Gastrocnemius medialis (tissue), 4 donors: ENCODE data around the gene MYPOP. TPM values are rescaled to one million over a fixed set of nuclear protein-coding genes. Genes with fewer than 3 reads are reported as not detected.
"Not testable (repeated sequence)": the region's sequence is repeated elsewhere in the genome, so short reads cannot be mapped to it uniquely, and the experiment has no call there.

Experiments
- ATAC-seq, 2 donors: fragments of 150-250 bp; one replicate each; pipeline ENCODE4 v1.9.1; 2016
- DNase-seq, 2 donors: peaks; one replicate each; pipeline ENCODE4 v3.0.0-alpha.2; 2019
- H3K27ac ChIP-seq, 4 donors: fragments of 200-600 bp; sonication (generic); 1 replicate in 1 of 4; 2 replicates in 3 of 4; pipeline ENCODE4 v1.5.1; 2016 to 2018; ENCODE audit warnings: mild to moderate bottlenecking in 2 of 4, moderate library complexity in 1 of 4
- H3K27me3 ChIP-seq, 3 donors: fragments of 200-600 bp; sonication (generic) in 2 of 3; 1 replicate in 1 of 3; 2 replicates in 2 of 3; pipeline versions ENCODE4 v1.5.1 to v1.6.0; 2016 to 2019; ENCODE audit warnings: mild to moderate bottlenecking in 1 of 3, moderate library complexity in 1 of 3
- H3K36me3 ChIP-seq, 2 donors: fragments of 200-600 bp; sonication (generic) in 1 of 2; one replicate each; pipeline ENCODE4 v1.5.1; 2017 to 2018
- H3K4me1 ChIP-seq, 2 donors: fragments of 200-600 bp; sonication (generic) in 1 of 2; one replicate each; pipeline ENCODE4 v1.5.1; 2016 to 2017; ENCODE audit warnings: mild to moderate bottlenecking in 2 of 2
- H3K4me3 ChIP-seq, 4 donors: fragments of 200-600 bp; sonication (generic) in 3 of 4; 1 replicate in 1 of 4; 2 replicates in 3 of 4; pipeline ENCODE4 v1.5.1; 2016 to 2019; ENCODE audit warnings: mild to moderate bottlenecking in 2 of 4
- H3K9me3 ChIP-seq, 3 donors: fragments of 200-600 bp; sonication (generic) in 2 of 3; 1 replicate in 1 of 3; 2 replicates in 2 of 3; pipeline ENCODE4 v1.5.1; 2016 to 2019
- POLR2A ChIP-seq, 2 donors: fragments of 450-650 bp; IDR thresholded peaks; one replicate each; pipeline ENCODE4 v1.6.1; 2017; ENCODE audit warnings: antibody characterized with exemption in 2 of 2, mild to moderate bottlenecking in 2 of 2, moderate library complexity in 2 of 2
- in situ Hi-C, 4 donors: fragments of 200-750 bp; cut with MboI; loops; one replicate each; pipeline versions ENCODE4 v1.15.0 to v1.8.0; 2017; ENCODE audit warnings: low sequenced_read_pairs in 4 of 4
- intact Hi-C: fragments of 100-400 bp; cut with DNase I; formaldehyde crosslinking; loops from one replicate; pipeline ENCODE4 v1.15.1; 2023; ENCODE audit warnings: low total_unique reads
- total RNA-seq, 4 donors: library from RNA; depleted of rRNA; stranded (reverse); fragments of >200 nt; gene quantifications; one replicate each; pipeline versions ENCODE4 v1.1.0 to v1.2.3, GENCODE V29; 2016
- TF ChIP-seq, protein P1 (sequence below), 5 experiments: fragments of 450-650 bp in 3 of 5; fragments of 200-600 bp in 2 of 5; sonication (generic) in 2 of 5; IDR thresholded peaks in 4 of 5; conservative IDR thresholded peaks in 1 of 5; 1 replicate in 4 of 5; 2 replicates in 1 of 5; pipeline ENCODE4 v1.5.1; 2016 to 2019; ENCODE audit warnings: antibody characterized with exemption in 5 of 5, mild to moderate bottlenecking in 3 of 5, moderate library complexity in 3 of 5

The MYPOP gene
- total RNA-seq, 4 donors from 2014 or later: 5.9 to 12.4 (median 6.3) TPM

DNA sequence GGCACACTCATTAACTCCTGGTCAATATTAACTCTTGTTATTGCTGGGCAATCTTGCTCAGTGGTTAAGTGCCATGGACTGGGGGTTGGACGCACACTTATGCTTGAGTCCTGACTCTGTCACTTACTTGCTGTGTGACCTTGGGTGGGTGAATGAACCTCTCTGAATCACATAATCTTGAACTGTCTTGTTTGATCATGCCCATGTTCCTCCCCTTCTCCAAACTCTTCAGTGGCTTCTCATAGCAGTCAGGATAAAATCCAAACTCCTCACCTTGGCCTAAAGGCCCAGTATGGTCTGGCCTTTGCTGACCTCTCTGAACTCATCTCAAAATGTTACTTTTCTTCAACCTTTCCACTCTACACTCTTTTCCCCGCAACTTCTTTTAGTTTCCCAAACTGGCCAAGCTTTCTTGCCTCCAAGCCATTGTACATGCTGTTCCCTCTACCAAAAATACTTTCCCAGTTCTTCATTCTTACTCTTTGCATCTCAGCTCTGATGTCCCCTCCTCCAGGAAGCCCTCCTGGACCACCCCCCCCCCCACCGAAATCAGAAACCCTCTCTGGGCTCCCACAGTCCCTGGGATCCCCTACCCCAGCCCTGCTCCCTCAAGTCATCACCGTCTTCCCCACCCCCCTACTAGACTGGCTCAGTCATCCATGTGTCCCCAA is 2.4 kb downstream of the MYPOP start:
- intact Hi-C loops (loop anchor here (10.0 kb wide), 1 partner anchor 1585 kb away; the partner anchor contains the start of gene KPTN), in situ Hi-C loops (no loop called here)
- DNase-seq (no peak), ATAC-seq (no peak)
- no peak overlapping the region for H3K4me3 ChIP-seq
- TF ChIP-seq, protein P1, sequence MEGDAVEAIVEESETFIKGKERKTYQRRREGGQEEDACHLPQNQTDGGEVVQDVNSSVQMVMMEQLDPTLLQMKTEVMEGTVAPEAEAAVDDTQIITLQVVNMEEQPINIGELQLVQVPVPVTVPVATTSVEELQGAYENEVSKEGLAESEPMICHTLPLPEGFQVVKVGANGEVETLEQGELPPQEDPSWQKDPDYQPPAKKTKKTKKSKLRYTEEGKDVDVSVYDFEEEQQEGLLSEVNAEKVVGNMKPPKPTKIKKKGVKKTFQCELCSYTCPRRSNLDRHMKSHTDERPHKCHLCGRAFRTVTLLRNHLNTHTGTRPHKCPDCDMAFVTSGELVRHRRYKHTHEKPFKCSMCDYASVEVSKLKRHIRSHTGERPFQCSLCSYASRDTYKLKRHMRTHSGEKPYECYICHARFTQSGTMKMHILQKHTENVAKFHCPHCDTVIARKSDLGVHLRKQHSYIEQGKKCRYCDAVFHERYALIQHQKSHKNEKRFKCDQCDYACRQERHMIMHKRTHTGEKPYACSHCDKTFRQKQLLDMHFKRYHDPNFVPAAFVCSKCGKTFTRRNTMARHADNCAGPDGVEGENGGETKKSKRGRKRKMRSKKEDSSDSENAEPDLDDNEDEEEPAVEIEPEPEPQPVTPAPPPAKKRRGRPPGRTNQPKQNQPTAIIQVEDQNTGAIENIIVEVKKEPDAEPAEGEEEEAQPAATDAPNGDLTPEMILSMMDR (IDR thresholded peaks at IDR 0.05 in 4 of 5, conservative IDR thresholded peaks at IDR 0.05 in 1 of 5): no peak
- TF ChIP-seq POLR2A (IDR thresholded peaks at IDR 0.05): no peak
- H3K36me3 ChIP-seq: peaks cover 0 to 33% of the 10 kb centered on the region in 2 donors
- no peaks in the 10 kb centered on the region for H3K9me3 ChIP-seq
- peaks cover 7 to 16% of the 10 kb centered on the region in 2 donors for H3K4me1 ChIP-seq
- no peaks in the 10 kb centered on the region for H3K27me3 ChIP-seq
- no peak overlapping the region for H3K27ac ChIP-seq

DNA sequence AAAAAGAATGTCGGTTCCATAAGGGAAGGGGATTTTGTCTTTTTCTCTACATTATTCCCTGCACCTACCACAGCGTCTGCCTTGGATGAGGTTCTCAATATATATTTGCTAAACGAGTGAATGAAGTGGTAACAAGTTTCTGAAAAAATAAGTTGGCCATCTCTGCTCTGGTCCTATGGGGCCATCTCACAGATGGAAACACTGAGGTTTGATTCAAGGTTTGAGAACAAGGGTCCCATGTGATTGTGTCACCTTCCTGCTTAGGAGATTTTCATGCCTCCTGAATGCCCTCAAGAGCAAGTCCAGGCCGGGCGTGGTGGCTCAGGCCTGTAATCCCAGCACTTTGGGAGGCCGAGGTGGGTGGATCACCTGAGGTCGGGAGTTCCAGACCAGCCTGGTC is 3.2 kb downstream of the MYPOP start:
- in situ Hi-C loops: no loop called here
- ATAC-seq (no peak), DNase-seq (no peak)
- no peaks in the 10 kb centered on the region for H3K27me3 ChIP-seq
- H3K4me1 ChIP-seq: peaks cover 7 to 16% of the 10 kb centered on the region in 2 donors
- no peak overlapping the region for H3K27ac ChIP-seq
- no peak overlapping the region for H3K4me3 ChIP-seq
- no peaks in the 10 kb centered on the region for H3K9me3 ChIP-seq
- H3K36me3 ChIP-seq: peaks cover 0 to 33% of the 10 kb centered on the region in 2 donors
- intact Hi-C loops: no loop called here
- no peak for TF ChIP-seq POLR2A (IDR thresholded peaks at IDR 0.05)
- TF ChIP-seq, protein P1 (IDR thresholded peaks at IDR 0.05 in 4 of 5, conservative IDR thresholded peaks at IDR 0.05 in 1 of 5): no peak

DNA sequence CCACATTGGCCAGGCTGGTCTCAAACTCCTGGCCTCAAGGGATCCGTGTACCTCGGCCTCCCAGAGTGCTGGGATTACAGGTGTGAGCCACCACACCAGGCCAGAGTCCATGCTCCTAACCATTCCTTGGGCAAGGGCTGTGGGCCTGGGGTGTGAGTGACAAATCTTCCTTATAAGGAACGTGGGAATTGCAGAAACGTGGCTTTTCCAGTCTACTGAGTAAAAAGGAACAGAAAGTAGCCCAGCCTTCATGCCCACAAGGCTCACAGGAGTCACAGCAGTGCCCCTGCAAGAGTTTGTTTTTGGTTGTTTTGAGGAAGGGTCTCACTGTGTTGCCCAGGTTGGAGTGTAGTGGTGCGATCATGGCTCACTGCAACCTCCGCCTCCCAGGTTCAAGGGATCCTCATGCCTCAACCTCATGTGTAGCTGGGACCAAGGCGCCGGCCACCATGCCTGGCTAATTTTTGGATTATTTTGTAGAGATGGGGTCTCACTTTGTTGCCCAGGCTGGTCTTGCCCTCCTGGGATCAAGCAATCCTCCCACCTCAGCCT is 5.1 kb downstream of the MYPOP start:
- Histone ChIP-seq H3K36me3 (peaks cover 0 to 33% of the 10 kb centered on the region in 2 donors), H3K9me3 (no peaks in the 10 kb centered on the region), H3K27ac (no peak overlapping the region), H3K4me1 (peaks cover 7 to 11% of the 10 kb centered on the region in 2 donors), H3K27me3 (no peaks in the 10 kb centered on the region), H3K4me3 (no peak overlapping the region)
- no peak for ATAC-seq
- in situ Hi-C loops (no loop called here), intact Hi-C loops (no loop called here)
- TF ChIP-seq, protein P1 (IDR thresholded peaks at IDR 0.05 in 4 of 5, conservative IDR thresholded peaks at IDR 0.05 in 1 of 5): no peak
- TF ChIP-seq POLR2A (IDR thresholded peaks at IDR 0.05): no peak
- no peak for DNase-seq

DNA sequence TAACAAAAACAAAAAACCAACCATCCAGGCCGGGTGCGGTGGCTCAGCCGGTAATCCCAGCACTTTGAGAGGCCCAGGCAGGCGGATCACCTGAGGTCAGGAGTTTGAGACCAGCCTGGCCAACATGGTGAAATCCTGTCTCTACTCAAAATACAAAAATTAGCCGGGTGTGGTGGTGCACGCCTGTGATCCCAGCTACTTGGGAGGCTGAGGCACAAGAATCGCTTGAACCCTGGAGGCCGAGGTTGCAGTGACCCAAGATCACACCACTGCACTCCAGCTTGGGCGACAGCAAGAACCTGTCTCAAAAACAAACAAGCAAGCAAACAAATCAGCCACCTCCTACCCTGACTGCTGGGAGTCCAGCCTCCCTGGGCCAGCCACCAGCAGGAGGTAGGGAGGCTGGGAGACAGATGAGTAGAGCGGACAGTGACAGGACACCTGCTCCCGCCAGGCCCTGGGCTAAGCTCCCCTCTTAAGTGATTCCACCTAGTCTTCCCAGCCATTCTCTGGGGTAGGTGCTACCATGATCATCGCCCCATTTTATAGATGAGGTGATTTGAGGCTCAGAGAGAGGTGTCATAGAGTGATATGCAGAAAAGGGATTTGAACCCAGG is 6.3 kb downstream of the MYPOP start:
- H3K9me3 ChIP-seq, intact Hi-C loops, H3K27me3 ChIP-seq, ATAC-seq, H3K4me1 ChIP-seq, in situ Hi-C loops, DNase-seq, H3K4me3 ChIP-seq, H3K27ac ChIP-seq: not testable (repeated sequence)
- H3K36me3 ChIP-seq: peaks cover 0 to 33% of the 10 kb centered on the region in 2 donors

DNA sequence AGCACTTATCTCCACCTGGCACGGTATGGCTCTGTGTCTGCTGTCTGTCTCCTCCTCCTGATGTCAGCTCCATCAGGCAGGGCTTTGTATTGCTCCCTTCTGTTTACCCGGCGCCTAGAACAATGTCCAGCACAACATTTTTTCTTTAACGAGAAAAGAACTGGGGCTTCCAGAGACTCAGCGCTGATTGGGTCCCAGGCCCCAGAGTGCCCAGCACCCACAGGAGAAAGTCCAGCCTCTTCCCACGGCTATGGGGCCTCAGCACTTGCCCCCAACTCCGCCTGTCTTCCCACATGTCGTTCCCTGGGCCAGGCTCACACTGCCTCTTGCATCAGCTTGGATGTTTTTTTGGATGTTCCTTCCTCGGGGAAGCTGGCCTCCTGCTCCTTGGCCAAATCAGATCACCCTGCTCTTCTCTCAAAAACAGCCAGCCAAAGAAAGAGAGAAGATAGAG is 6.9 kb downstream of the MYPOP start:
- DNase-seq (no peak), ATAC-seq (no peak)
- H3K4me1 ChIP-seq: no peaks in the 10 kb centered on the region
- H3K9me3 ChIP-seq: no peaks in the 10 kb centered on the region
- H3K27me3 ChIP-seq: no peaks in the 10 kb centered on the region
- peaks cover 0 to 33% of the 10 kb centered on the region in 2 donors for H3K36me3 ChIP-seq
- in situ Hi-C loops (no loop called here), intact Hi-C loops (no loop called here)
- H3K27ac ChIP-seq: no peak overlapping the region
- H3K4me3 ChIP-seq: no peak overlapping the region
- TF ChIP-seq, protein P1 (IDR thresholded peaks at IDR 0.05 in 4 of 5, conservative IDR thresholded peaks at IDR 0.05 in 1 of 5): no peak
- TF ChIP-seq POLR2A (IDR thresholded peaks at IDR 0.05): no peak
